BLaER1 treated with 17β-estradiol and CSF1 and Interleukin-3, amounts not matched to agents 10 nM and 100 nM (cell line): ENCODE results near the gene ELMO1.
A peak's percentile ranks its signal among the peaks of the same experiment; 100 is the strongest.

Source experiments
- H3K27ac ChIP-seq, 11 experiments: shearing (Covaris generic); formaldehyde crosslinking; 2 replicates each; pipeline ENCODE4 v1.8.1; 2022
- H3K27me3 ChIP-seq, 11 experiments: shearing (Covaris generic); formaldehyde crosslinking; 2 replicates each; pipeline ENCODE4 v1.8.1; 2022
- H3K36me3 ChIP-seq, 11 experiments: shearing (Covaris generic); formaldehyde crosslinking; 2 replicates each; pipeline ENCODE4 v1.8.1; 2022
- H3K4me1 ChIP-seq, 10 experiments: shearing (Covaris generic); formaldehyde crosslinking; 2 replicates each; pipeline ENCODE4 v1.8.1; 2022
- H3K4me2 ChIP-seq, 11 experiments: shearing (Covaris generic); formaldehyde crosslinking; 2 replicates each; pipeline ENCODE4 v1.8.1; 2022
- H3K4me3 ChIP-seq, 10 experiments: shearing (Covaris generic); formaldehyde crosslinking; 2 replicates each; pipeline ENCODE4 v1.8.1; 2022
- H3K9ac ChIP-seq, 11 experiments: shearing (Covaris generic); formaldehyde crosslinking; 2 replicates each; pipeline ENCODE4 v1.8.1; 2022
- H3K9me3 ChIP-seq, 11 experiments: shearing (Covaris generic); formaldehyde crosslinking; replicated peaks in 1 of 11; 2 replicates each; pipeline ENCODE4 v1.8.1; 2022
- H4K20me1 ChIP-seq, 11 experiments: shearing (Covaris generic); formaldehyde crosslinking; 2 replicates each; pipeline ENCODE4 v1.8.1; 2022
- Cebpa-rat ChIP-seq, 11 experiments: shearing (Covaris generic); IDR thresholded peaks; 2 replicates each; pipeline ENCODE4 v1.8.1; 2022

ELMO1 gene

DNA sequence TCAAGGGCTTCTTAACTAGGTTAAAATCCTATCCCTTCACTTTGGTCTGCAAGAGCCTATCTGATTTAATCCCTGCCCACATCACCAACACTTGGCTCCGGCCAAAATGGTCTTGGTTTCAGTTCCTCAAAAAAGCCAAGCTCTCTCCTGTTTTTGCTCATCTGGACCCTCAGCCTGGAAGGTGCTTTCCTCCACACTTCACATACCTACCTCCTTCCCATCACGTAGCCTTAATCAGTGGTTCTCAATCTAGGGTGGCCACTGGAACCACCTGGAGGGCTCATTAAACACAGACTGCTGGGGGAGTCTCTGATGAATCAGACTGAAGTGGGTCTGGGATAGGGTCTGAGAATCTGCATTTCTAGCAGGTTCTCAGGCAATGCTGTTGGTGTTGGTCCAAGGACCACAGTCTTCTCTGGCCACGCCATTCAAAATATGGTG, 497.4 kb downstream of the ELMO1 start:
- no peak for TF ChIP-seq Cebpa-rat (IDR thresholded peaks at IDR 0.05)
- Histone ChIP-seq H3K4me2 (peak overlapping the region in 8 of 11 experiments; percentile 23 to 83 (median 66); a peak in 15 of 22 replicates), H3K36me3 (peaks cover 0 to 15% (median 5%) of the 10 kb centered on the region in 11 experiments; a peak in 8 of 22 replicates), H3K4me3 (no peak overlapping the region), H3K4me1 (peaks cover under 1 to 41% (median 35%) of the 10 kb centered on the region in 10 experiments; a peak in 19 of 20 replicates), H3K27ac (peak overlapping the region in 6 of 11 experiments; percentile 18 to 75 (median 64); a peak in 4 of 22 replicates), H3K27me3 (no peaks in the 10 kb centered on the region), H4K20me1 (no peaks in the 10 kb centered on the region; a peak in 1 of 22 replicates), H3K9me3 (peaks cover 0 to 29% (median 5%) of the 10 kb centered on the region in 11 experiments; a peak in 4 of 22 replicates), H3K9ac (no peak overlapping the region)

DNA sequence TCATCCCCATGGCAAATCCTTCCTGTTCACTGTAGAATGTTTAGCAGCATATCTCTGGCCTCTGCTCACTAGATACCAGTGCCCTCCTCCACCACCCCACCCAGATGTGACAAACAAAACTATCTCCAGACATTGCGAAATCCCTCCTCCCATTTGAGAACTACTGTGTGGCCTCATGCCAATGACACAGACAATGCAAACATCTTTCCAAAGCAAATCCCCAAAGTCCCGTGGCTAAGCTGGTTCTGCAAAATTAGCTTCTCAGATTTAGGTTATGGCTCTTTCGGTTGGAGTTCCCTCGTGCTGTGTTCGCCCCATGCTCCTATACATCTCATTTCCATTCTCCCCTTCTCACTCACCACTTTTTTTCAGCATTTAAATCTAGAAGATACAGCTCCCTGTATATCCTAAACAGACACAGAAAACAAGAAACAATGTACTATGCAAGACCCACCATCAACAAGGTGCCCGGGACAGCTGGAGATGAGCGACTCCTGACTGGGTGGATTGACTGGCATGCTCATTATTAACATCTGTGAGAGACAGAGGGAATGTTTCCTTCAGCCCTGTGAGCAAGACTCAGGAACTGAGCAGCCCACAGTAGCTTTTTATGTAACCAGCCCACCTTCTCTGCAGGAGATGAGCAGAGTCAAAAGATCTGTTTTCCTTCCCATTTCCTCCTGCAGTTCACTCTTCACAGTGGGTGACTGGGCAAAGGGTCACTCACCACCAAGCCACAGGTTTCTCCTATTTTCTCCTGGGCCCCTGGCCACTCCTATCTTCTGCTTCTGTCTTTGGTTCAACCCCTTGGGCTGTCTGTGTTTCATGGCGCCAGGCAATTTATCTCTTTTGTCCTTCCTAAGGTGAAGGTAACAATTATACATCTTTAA, 498.7 kb downstream of the ELMO1 start:
- H3K9me3 ChIP-seq, result peaks cover 0 to 35% (median 9%) of the 10 kb centered on the region in 11 experiments; a peak in 6 of 22 replicates
- peak overlapping the region in 8 of 11 experiments; percentile 18 to 75 (median 60); a peak in 14 of 22 replicates for H3K27ac ChIP-seq
- H3K4me2 ChIP-seq, result peak overlapping the region in 10 of 11 experiments; percentile 4 to 83 (median 64); a peak in 19 of 22 replicates

DNA sequence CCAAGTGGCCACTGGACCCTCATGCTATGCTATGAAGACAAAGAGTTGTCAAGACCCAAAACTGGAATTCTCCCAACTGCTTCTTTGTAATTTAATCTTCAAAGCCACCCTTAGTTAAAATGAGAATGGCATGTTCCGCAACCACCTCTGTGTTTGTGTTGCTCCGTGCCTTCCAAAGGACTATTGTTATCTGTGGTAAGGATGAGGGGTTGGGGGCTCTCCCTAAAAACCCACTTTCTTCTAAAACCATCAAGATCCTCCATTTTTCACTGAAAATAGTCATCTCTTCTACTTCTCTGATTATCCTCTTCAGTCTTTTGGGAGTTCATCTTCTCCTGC, 502.3 kb downstream of the ELMO1 start:
- peaks cover 4 to 54% (median 15%) of the 10 kb centered on the region in 11 experiments; a peak in 17 of 22 replicates for H3K9me3 ChIP-seq
- H3K4me2 ChIP-seq, result peak overlapping the region in 1 of 11 experiments; percentile 12; a peak in 2 of 22 replicates
- peaks cover 0 to 5% (median 0%) of the 10 kb centered on the region in 11 experiments; a peak in 1 of 22 replicates for H3K27me3 ChIP-seq
- H3K9ac ChIP-seq, result no peak overlapping the region
- H4K20me1 ChIP-seq, result peaks cover 0 to 5% (median 0%) of the 10 kb centered on the region in 11 experiments; a peak in 2 of 22 replicates
- TF ChIP-seq Cebpa-rat (IDR thresholded peaks at IDR 0.05), result no peak
- no peak overlapping the region for H3K4me3 ChIP-seq
- H3K4me1 ChIP-seq, result peaks cover 39 to 67% (median 53%) of the 10 kb centered on the region in 10 experiments
- no peak overlapping the region for H3K27ac ChIP-seq
- peaks cover 0 to 18% (median 9%) of the 10 kb centered on the region in 11 experiments; a peak in 11 of 22 replicates for H3K36me3 ChIP-seq

More for the DNA sequence above, 498.7 kb downstream of the ELMO1 start:
- no peaks in the 10 kb centered on the region; a peak in 1 of 22 replicates for H4K20me1 ChIP-seq
- H3K4me1 ChIP-seq, result peaks cover 7 to 45% (median 35%) of the 10 kb centered on the region in 10 experiments; a peak in 19 of 20 replicates
- H3K27me3 ChIP-seq, result no peaks in the 10 kb centered on the region; a peak in 1 of 22 replicates
- peak overlapping the region in 2 of 10 experiments; percentile 26 to 32; a peak in 1 of 20 replicates for H3K4me3 ChIP-seq
- H3K9ac ChIP-seq, result peak overlapping the region in 3 of 11 experiments; percentile 33 to 51 (median 36); a peak in 6 of 22 replicates
- H3K36me3 ChIP-seq, result peaks cover 0 to 15% (median 5%) of the 10 kb centered on the region in 11 experiments; a peak in 8 of 22 replicates
- TF ChIP-seq Cebpa-rat (IDR thresholded peaks at IDR 0.05), result peak in 10 of 11 experiments; percentile 72 to 95 (median 92); a peak in 17 of 22 replicates

DNA sequence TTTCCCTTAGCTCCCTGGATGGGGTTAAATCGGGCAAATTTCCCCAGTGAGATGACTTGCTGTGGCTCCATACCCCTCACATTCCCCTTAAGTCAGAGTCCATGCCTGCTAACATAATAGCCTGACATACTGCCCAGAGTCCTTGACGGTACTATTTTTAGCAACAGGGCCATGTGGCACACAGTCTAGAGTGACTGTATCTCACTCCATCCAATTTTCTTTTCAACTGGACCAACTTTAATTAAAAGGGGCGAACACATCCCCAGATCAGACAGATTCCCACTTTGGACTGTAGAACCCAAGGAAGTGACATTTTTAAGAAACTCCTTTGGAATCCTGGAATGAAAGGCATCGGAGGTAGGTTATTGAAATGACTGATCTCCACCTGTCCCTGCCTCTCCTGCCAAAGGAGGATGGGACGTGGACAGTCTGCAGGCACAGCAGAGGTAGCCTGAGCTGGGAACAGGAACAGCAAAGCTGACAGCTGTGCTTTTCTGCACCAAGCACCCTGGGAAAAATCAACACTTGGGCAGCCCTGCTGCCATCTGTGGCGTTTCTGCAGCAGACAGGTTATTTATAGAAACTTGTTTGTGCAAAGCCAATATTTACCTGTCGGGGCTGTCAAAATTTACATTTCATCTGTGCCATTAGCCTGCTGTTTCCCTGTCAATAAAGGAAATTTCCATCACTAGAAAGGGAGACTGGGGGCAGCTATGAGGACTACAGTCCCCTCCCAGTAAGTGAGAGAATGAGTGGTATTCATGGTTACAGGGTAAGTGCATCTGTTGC, 502.9 kb downstream of the ELMO1 start:
- Histone ChIP-seq H3K27me3 (peaks cover 0 to 5% (median 0%) of the 10 kb centered on the region in 11 experiments; a peak in 1 of 22 replicates), H3K9ac (no peak overlapping the region), H3K9me3 (peaks cover 10 to 59% (median 16%) of the 10 kb centered on the region in 11 experiments), H3K36me3 (peaks cover 0 to 23% (median 9%) of the 10 kb centered on the region in 11 experiments; a peak in 10 of 22 replicates), H3K27ac (no peak overlapping the region), H3K4me1 (peaks cover 35 to 62% (median 50%) of the 10 kb centered on the region in 10 experiments), H3K4me3 (no peak overlapping the region), H4K20me1 (peaks cover 0 to 5% (median 0%) of the 10 kb centered on the region in 11 experiments; a peak in 2 of 22 replicates), H3K4me2 (peak overlapping the region in 1 of 11 experiments; percentile 12; a peak in 2 of 22 replicates)
- TF ChIP-seq Cebpa-rat (IDR thresholded peaks at IDR 0.05), result no peak

DNA sequence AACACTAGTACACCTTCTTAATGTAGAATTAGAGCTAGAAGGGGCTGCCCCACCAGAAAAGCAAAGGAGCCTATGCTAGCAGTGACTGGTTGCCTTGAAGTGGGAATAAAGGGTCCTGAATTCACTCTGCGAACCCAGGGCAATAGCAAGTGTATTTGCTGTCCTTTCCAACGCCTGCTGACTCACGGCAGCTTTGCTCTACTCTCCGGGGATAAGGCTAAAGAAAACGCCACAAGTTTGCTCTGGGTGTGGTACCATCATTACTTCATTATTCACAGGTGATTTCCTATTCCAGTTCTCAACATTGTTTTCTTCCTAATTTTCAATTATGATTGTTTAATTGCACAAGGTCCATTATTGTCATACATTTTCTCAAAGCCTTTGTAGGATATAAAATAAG, 503.8 kb downstream of the ELMO1 start:
- Histone ChIP-seq H3K27me3 (peaks cover 0 to 5% (median 0%) of the 10 kb centered on the region in 11 experiments; a peak in 1 of 22 replicates), H4K20me1 (peaks cover 0 to 5% (median 0%) of the 10 kb centered on the region in 11 experiments; a peak in 2 of 22 replicates), H3K4me3 (no peak overlapping the region), H3K27ac (no peak overlapping the region), H3K4me1 (peaks cover 26 to 52% (median 41%) of the 10 kb centered on the region in 10 experiments), H3K36me3 (peaks cover 0 to 33% (median 14%) of the 10 kb centered on the region in 11 experiments; a peak in 14 of 22 replicates), H3K4me2 (peak overlapping the region in 1 of 11 experiments; percentile 5; a peak in 1 of 22 replicates), H3K9ac (no peak overlapping the region), H3K9me3 (peaks cover 20 to 69% (median 21%) of the 10 kb centered on the region in 11 experiments)
- no peak for TF ChIP-seq Cebpa-rat (IDR thresholded peaks at IDR 0.05)

DNA sequence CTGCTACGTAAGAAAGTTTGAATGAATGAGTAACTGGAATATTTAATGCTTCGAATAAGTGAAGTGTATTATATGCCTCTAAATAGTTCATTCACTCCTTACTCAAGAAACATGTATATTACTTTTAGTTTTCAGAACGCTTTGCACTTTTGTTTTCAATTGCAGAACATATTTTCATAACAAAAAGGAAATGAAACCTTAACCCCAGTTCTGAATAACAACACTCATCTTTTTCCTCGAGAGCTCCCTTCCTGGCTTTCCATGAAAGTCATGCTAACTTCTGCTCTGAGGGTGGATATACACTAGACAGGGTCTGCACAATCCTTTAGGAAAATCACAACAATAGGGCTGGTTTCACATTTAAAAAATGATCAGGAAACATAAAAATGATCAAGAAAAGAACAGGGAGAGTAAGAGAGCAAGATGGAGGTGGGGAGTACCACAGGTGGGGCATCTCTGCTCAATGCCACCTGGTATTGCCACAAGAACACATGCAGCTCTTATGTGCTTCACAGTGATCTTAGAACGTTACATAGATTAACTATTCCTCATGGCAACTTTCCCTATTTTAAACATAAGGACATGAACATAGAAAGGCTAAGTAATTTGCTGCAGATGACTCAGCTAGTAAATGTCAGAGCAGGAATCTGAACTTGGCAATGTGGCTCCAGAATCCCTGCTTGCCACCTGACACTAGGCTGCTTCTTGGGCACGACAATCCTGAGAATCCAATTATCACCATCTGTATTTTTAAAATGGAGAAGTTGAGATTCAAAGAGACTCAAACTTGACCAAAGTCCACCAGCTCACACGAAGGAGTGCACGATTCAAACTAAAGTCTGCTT, 504.9 kb downstream of the ELMO1 start:
- peaks cover 30 to 74% (median 31%) of the 10 kb centered on the region in 11 experiments for H3K9me3 ChIP-seq
- peaks cover 0 to 5% (median 0%) of the 10 kb centered on the region in 11 experiments; a peak in 2 of 22 replicates for H4K20me1 ChIP-seq
- peaks cover 0 to 5% (median 0%) of the 10 kb centered on the region in 11 experiments; a peak in 1 of 22 replicates for H3K27me3 ChIP-seq
- peak overlapping the region in 4 of 11 experiments; percentile 2 to 30 (median 12); a peak in 5 of 22 replicates for H3K27ac ChIP-seq
- H3K9ac ChIP-seq, result no peak overlapping the region
- TF ChIP-seq Cebpa-rat (IDR thresholded peaks at IDR 0.05), result no peak
- H3K4me2 ChIP-seq, result peak overlapping the region; percentile 44 to 79 (median 63)
- H3K4me3 ChIP-seq, result no peak overlapping the region
- H3K4me1 ChIP-seq, result peaks cover 17 to 42% (median 34%) of the 10 kb centered on the region in 10 experiments
- H3K36me3 ChIP-seq, result peaks cover 8 to 42% (median 21%) of the 10 kb centered on the region in 11 experiments; a peak in 17 of 22 replicates

DNA sequence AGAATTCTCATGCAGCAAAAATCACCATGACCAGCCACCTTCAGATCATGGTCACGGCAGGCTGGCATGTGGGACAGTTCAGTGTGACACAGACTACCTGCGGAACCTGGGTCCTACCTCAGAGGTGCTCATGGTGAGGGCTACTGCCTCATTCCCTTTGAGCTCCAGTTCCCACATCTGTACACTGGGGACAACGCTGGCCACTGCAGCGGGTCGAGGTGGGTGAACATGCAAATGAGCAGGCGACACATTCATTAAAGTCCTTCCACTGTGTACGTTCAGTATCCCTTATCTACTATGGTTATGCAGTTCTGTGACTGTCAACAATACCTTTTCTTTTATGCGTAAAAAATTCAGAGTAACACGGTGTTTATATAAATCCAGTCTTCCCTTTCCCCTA, 505.7 kb downstream of the ELMO1 start:
- Histone ChIP-seq H3K27me3 (peaks cover 0 to 5% (median 0%) of the 10 kb centered on the region in 11 experiments; a peak in 1 of 22 replicates), H3K36me3 (peaks cover 17 to 51% (median 26%) of the 10 kb centered on the region in 11 experiments; a peak in 21 of 22 replicates), H3K9ac (no peak overlapping the region), H3K27ac (peak overlapping the region in 5 of 11 experiments; percentile 2 to 30 (median 10); a peak in 5 of 22 replicates), H3K4me1 (peaks cover 17 to 40% (median 31%) of the 10 kb centered on the region in 10 experiments), H3K4me3 (no peak overlapping the region), H3K4me2 (peak overlapping the region; percentile 44 to 79 (median 63)), H4K20me1 (peaks cover 0 to 5% (median 0%) of the 10 kb centered on the region in 11 experiments; a peak in 2 of 22 replicates), H3K9me3 (peaks cover 38 to 75% (median 39%) of the 10 kb centered on the region in 11 experiments)
- TF ChIP-seq Cebpa-rat (IDR thresholded peaks at IDR 0.05), result no peak
